ENCODE results near the gene CBX7.

DNA sequence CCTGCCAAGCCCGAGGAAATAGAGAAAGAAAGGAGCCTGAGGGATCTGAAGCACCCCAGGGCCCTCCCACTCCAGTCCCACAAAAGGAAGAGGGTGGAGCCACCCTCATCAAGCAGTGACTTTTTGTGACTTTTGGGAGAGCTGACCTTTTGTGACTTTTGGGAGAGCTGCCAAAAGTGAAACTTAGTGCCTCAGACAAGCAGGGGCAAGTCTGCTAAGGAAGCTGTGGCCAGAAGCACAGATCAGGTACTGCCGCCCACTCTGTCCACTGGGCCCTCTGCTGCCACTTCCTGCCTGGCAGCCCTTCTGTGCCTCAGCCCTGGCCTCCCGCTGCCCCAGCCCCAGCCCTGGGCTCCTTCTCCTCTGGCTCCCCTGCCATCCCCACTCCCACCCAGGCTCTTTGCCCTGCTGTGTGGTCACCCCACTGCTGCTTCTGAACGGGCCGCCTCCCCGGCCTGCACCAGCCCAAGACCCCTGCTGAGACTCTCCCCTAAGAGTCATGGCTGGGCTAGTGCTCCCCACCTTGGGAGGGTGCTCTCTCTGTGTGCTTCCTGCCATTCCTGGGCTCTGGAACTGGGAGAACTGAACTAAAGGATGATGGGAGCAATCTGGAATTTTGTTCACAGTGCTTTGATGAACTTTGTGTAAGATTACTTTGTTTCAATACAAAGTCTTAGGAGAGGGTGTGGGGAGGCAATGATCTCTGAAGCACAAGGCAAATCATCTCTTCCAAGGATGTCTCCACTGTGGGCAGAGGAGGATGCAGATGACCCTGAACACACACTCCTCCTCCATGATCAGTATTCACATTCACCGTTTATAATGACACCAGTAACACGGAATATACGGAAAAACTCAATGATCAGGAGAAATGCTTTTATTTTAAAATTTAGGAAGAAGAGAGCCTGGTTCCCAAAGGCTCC, 55.1 kb downstream of the CBX7 start, which contains the start of gene APOBEC3H:
- no peak for TF ChIP-seq CTCF (IDR thresholded peaks at IDR 0.05)
- TF ChIP-seq POLR2A (IDR thresholded peaks at IDR 0.05), result no peak

All from esophagus squamous epithelium (tissue), 4 donors.